ENCODE data around the gene GDI2.

DNA sequence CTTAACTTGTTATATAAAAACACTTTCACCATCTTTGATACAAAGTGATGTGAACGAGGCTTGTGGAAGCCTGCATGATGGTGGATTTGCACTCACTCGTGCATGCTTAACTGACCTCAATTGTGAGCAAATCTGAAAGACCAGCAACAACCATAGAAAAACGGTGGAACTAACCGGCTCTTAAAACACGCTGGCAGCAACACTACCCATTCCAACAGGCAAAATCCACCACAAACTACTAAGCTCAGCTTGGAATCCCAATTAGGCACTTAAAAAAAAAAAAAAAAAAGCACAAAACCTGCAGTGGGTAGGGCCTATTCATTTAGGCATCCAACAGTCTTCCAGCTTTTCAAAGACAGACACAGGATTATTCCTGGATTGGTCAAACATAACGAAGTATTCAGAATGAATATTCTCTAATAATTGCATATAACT, 1.8 kb downstream of the GDI2 start:
- no peak for TF ChIP-seq SIN3B (IDR thresholded peaks at IDR 0.05; ENCODE audit: low read length)
- TF ChIP-seq SIN3A (IDR thresholded peaks at IDR 0.05; ENCODE audit: borderline replicate concordance, low read depth, low read length) = no peak
- no peak for TF ChIP-seq ZNF350 (CRISPR knock-in tag; IDR thresholded peaks at IDR 0.05; ENCODE audit: borderline replicate concordance, low read depth)
- TF ChIP-seq YY1 (IDR thresholded peaks at IDR 0.05; ENCODE audit: insufficient read depth, insufficient replicate concordance, low read depth, low read length) = no peak
- no peak for TF ChIP-seq ZNF24 (IDR thresholded peaks at IDR 0.05)
- no peak for TF ChIP-seq FOXA3 (CRISPR knock-in tag; IDR thresholded peaks at IDR 0.05)
- TF ChIP-seq SP5 (CRISPR knock-in tag; IDR thresholded peaks at IDR 0.05; ENCODE audit: borderline replicate concordance, low read depth) = no peak
